Memory B cell (primary cell): Measurements from ENCODE around the gene PTGDS.
"Not testable (repeated sequence)": the region's sequence is repeated elsewhere in the genome, so short reads cannot be mapped to it uniquely, and the experiment has no call there.

Experiments
- ATAC-seq: fragments of 150-1000 bp; cut with Tn5 transposase; 2 replicates; pipeline ENCODE4 v1.10.0; 2021; ENCODE audit warnings: low read depth, mild to moderate bottlenecking, moderate library complexity
- DNase-seq, 2 donors: peaks; one replicate each; pipeline ENCODE4 v3.0.0; 2022; ENCODE audit warnings: low spot score in 2 of 2
- H3K27ac Mint-ChIP-seq: one replicate; pipeline ENCODE4 v1.8.0; 2022; ENCODE audit warnings: mild to moderate bottlenecking, moderate library complexity, mixed read lengths
- H3K27me3 Mint-ChIP-seq: one replicate; pipeline ENCODE4 v1.8.0; 2022; ENCODE audit warnings: mixed read lengths
- H3K36me3 Mint-ChIP-seq: one replicate; pipeline ENCODE4 v1.8.0; 2022; ENCODE audit warnings: mild to moderate bottlenecking, mixed read lengths
- H3K4me1 Mint-ChIP-seq: one replicate; pipeline ENCODE4 v1.8.0; 2022; ENCODE audit warnings: mixed read lengths
- H3K4me3 Mint-ChIP-seq: one replicate; pipeline ENCODE4 v1.8.0; 2022; ENCODE audit warnings: mild to moderate bottlenecking, moderate library complexity, mixed read lengths
- H3K9me3 Mint-ChIP-seq: one replicate; pipeline ENCODE4 v1.8.0; 2022; ENCODE audit warnings: mixed read lengths

Gene PTGDS

GRCh38 chr9:137004285-137004684 lies 27.0 kb downstream of the PTGDS start:
- not testable (repeated sequence) for H3K36me3 Mint-ChIP-seq, H3K4me1 Mint-ChIP-seq, H3K9me3 Mint-ChIP-seq, H3K27ac Mint-ChIP-seq, H3K27me3 Mint-ChIP-seq, DNase-seq, ATAC-seq, H3K4me3 Mint-ChIP-seq

- Mint-ChIP-seq H3K4me1 (no peaks in the 10 kb centered on the region), H3K27ac (no peak overlapping the region), H3K27me3 (peaks cover 2% of the 10 kb centered on the region), H3K9me3 (peaks cover 3% of the 10 kb centered on the region), H3K4me3 (no peak overlapping the region), H3K36me3 (peaks cover 2% of the 10 kb centered on the region)
- no peak for DNase-seq
- ATAC-seq: no peak
Observed at GRCh38 chr9:137006116-137007003, 29.1 kb downstream of the PTGDS start.

GRCh38 chr9:137007108-137007815 lies 30.0 kb downstream of the PTGDS start:
- H3K27ac Mint-ChIP-seq: no peak overlapping the region
- no peak for ATAC-seq
- H3K27me3 Mint-ChIP-seq: peaks cover 2% of the 10 kb centered on the region
- no peaks in the 10 kb centered on the region for H3K4me1 Mint-ChIP-seq
- H3K4me3 Mint-ChIP-seq: no peak overlapping the region
- no peak for DNase-seq
- H3K36me3 Mint-ChIP-seq: peaks cover 6% of the 10 kb centered on the region
- peaks cover 3% of the 10 kb centered on the region for H3K9me3 Mint-ChIP-seq

- H3K27ac Mint-ChIP-seq: no peak overlapping the region
- DNase-seq (no peak), ATAC-seq (no peak)
- H3K9me3 Mint-ChIP-seq: peaks cover 3% of the 10 kb centered on the region
- peaks cover 6% of the 10 kb centered on the region for H3K36me3 Mint-ChIP-seq
- H3K27me3 Mint-ChIP-seq: peaks cover 2% of the 10 kb centered on the region
- H3K4me3 Mint-ChIP-seq: no peak overlapping the region
- H3K4me1 Mint-ChIP-seq: no peaks in the 10 kb centered on the region
Observed at GRCh38 chr9:137007816-137008270, 30.5 kb downstream of the PTGDS start.

- H3K27ac Mint-ChIP-seq: no peak overlapping the region
- H3K9me3 Mint-ChIP-seq: peaks cover 3% of the 10 kb centered on the region
- H3K4me1 Mint-ChIP-seq: no peaks in the 10 kb centered on the region
- DNase-seq (no peak), ATAC-seq (no peak)
- peaks cover 2% of the 10 kb centered on the region for H3K27me3 Mint-ChIP-seq
- H3K36me3 Mint-ChIP-seq: peaks cover 6% of the 10 kb centered on the region
- H3K4me3 Mint-ChIP-seq: no peak overlapping the region
Observed at GRCh38 chr9:137008312-137008711, 31.0 kb downstream of the PTGDS start.

- Mint-ChIP-seq H3K27me3 (peaks cover 2% of the 10 kb centered on the region), H3K4me1 (no peaks in the 10 kb centered on the region), H3K27ac (no peak overlapping the region), H3K36me3 (peaks cover 6% of the 10 kb centered on the region), H3K9me3 (peaks cover 3% of the 10 kb centered on the region), H3K4me3 (no peak overlapping the region)
- DNase-seq (no peak), ATAC-seq (no peak)
Observed at GRCh38 chr9:137009217-137009616, 31.9 kb downstream of the PTGDS start.

- H3K9me3 Mint-ChIP-seq: no peaks in the 10 kb centered on the region
- H3K4me3 Mint-ChIP-seq: no peak overlapping the region
- no peak for DNase-seq
- peaks cover 2% of the 10 kb centered on the region for H3K27me3 Mint-ChIP-seq
- H3K36me3 Mint-ChIP-seq: peaks cover 6% of the 10 kb centered on the region
- no peak overlapping the region for H3K27ac Mint-ChIP-seq
- ATAC-seq: no peak
- H3K4me1 Mint-ChIP-seq: no peaks in the 10 kb centered on the region
Observed at GRCh38 chr9:137009938-137010732, 32.8 kb downstream of the PTGDS start.

GRCh38 chr9:137011156-137011555 lies 33.9 kb downstream of the PTGDS start:
- no peak for ATAC-seq
- Mint-ChIP-seq H3K4me1 (no peaks in the 10 kb centered on the region), H3K4me3 (no peak overlapping the region), H3K27ac (no peak overlapping the region), H3K9me3 (no peaks in the 10 kb centered on the region), H3K27me3 (peaks cover 2% of the 10 kb centered on the region), H3K36me3 (peaks cover 6% of the 10 kb centered on the region)
- no peak for DNase-seq

GRCh38 chr9:137011907-137012675 lies 34.8 kb downstream of the PTGDS start:
- Mint-ChIP-seq H3K27me3 (no peaks in the 10 kb centered on the region), H3K9me3 (no peaks in the 10 kb centered on the region), H3K4me1 (no peaks in the 10 kb centered on the region), H3K4me3 (no peak overlapping the region), H3K27ac (no peak overlapping the region), H3K36me3 (peaks cover 6% of the 10 kb centered on the region)
- DNase-seq (no peak), ATAC-seq (no peak)

- ATAC-seq: no peak
- H3K4me1 Mint-ChIP-seq: no peaks in the 10 kb centered on the region
- H3K27ac Mint-ChIP-seq: no peak overlapping the region
- H3K9me3 Mint-ChIP-seq: no peaks in the 10 kb centered on the region
- H3K4me3 Mint-ChIP-seq: no peak overlapping the region
- DNase-seq: no peak
- H3K27me3 Mint-ChIP-seq: no peaks in the 10 kb centered on the region
- H3K36me3 Mint-ChIP-seq: peaks cover 7% of the 10 kb centered on the region
Observed at GRCh38 chr9:137012694-137013570, 35.6 kb downstream of the PTGDS start.

GRCh38 chr9:137013571-137013940 lies 36.3 kb downstream of the PTGDS start:
- no peaks in the 10 kb centered on the region for H3K4me1 Mint-ChIP-seq

GRCh38 chr9:137014166-137014565 lies 36.9 kb downstream of the PTGDS start:
- Mint-ChIP-seq H3K27me3 (no peaks in the 10 kb centered on the region), H3K36me3 (peaks cover 10% of the 10 kb centered on the region), H3K27ac (no peak overlapping the region), H3K4me3 (no peak overlapping the region), H3K9me3 (no peaks in the 10 kb centered on the region), H3K4me1 (no peaks in the 10 kb centered on the region)
- DNase-seq (no peak), ATAC-seq (no peak)

More at GRCh38 chr9:137013571-137013940, 36.3 kb downstream of the PTGDS start:
- Mint-ChIP-seq H3K27ac (no peak overlapping the region), H3K9me3 (no peaks in the 10 kb centered on the region), H3K36me3 (peaks cover 9% of the 10 kb centered on the region), H3K27me3 (no peaks in the 10 kb centered on the region), H3K4me3 (no peak overlapping the region)
- ATAC-seq (no peak), DNase-seq (no peak)
